ENCODE data around the gene RNU5D-1. TPM values are rescaled to one million over a fixed set of nuclear protein-coding genes. Genes with fewer than 3 reads are reported as not detected.
"Not testable (repeated sequence)": the region's sequence is repeated elsewhere in the genome, so short reads cannot be mapped to it uniquely, and the experiment has no call there.

RNU5D-1 gene
- total RNA-seq, 1 donor from 2014 or later, result not detected

DNA sequence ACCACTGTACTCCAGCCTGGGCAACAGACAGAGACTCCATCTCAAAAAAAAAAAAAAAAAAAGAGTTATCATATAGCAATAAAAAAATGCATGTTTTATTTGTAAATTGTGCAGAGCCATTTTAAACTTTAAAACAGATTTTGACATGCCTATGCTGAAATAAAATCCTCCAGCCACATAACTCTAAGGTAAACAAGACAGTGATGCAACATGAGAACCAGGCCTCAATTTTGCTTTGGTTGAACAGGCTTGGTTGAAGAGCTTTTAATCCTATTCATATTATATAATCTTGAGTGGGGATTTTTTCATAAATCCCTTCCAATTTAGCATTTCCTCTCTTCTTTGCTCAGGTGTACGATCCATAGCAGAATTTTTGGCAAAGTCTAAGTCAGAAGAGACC, 30.4 kb downstream of the RNU5D-1 start:
- TF ChIP-seq, protein P1, sequence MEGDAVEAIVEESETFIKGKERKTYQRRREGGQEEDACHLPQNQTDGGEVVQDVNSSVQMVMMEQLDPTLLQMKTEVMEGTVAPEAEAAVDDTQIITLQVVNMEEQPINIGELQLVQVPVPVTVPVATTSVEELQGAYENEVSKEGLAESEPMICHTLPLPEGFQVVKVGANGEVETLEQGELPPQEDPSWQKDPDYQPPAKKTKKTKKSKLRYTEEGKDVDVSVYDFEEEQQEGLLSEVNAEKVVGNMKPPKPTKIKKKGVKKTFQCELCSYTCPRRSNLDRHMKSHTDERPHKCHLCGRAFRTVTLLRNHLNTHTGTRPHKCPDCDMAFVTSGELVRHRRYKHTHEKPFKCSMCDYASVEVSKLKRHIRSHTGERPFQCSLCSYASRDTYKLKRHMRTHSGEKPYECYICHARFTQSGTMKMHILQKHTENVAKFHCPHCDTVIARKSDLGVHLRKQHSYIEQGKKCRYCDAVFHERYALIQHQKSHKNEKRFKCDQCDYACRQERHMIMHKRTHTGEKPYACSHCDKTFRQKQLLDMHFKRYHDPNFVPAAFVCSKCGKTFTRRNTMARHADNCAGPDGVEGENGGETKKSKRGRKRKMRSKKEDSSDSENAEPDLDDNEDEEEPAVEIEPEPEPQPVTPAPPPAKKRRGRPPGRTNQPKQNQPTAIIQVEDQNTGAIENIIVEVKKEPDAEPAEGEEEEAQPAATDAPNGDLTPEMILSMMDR (IDR thresholded peaks at IDR 0.05; ENCODE audit: insufficient read depth, low read length, poor library complexity, severe bottlenecking), result no peak
- DNase-seq (ENCODE audit: low read depth), result no peak
- H3K4me3 ChIP-seq (ENCODE audit: low read depth, low read length), result no peak overlapping the region
- H3K36me3 ChIP-seq (ENCODE audit: control insufficient read depth, insufficient read depth, low read length), result no peaks in the 10 kb centered on the region
- no peaks in the 10 kb centered on the region for H3K27me3 ChIP-seq (ENCODE audit: control insufficient read depth, insufficient read depth, low read length)

DNA sequence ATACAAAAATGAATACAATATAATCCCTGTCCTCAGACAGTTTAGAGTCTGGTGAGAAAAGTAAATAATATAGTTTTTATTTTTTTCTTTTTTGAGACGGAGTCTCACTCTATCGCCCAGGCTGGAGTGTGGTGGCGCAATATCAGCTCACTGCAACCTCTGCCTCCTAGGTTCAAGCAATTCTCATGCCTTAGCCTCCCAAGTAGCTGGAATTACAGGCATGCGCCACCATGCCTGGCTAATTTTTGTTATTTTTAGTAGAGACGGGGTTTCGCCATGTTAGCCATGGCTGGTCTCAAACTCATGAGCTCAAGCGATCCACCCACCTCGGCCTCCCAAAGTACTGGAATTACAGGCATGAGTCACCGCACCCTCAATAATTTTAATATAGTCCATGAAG, 31.6 kb downstream of the RNU5D-1 start:
- not testable (repeated sequence) for H3K27me3 ChIP-seq (ENCODE audit: control insufficient read depth, insufficient read depth, low read length); DNase-seq (ENCODE audit: low read depth); H3K4me3 ChIP-seq (ENCODE audit: low read depth, low read length); H3K36me3 ChIP-seq (ENCODE audit: control insufficient read depth, insufficient read depth, low read length)

DNA sequence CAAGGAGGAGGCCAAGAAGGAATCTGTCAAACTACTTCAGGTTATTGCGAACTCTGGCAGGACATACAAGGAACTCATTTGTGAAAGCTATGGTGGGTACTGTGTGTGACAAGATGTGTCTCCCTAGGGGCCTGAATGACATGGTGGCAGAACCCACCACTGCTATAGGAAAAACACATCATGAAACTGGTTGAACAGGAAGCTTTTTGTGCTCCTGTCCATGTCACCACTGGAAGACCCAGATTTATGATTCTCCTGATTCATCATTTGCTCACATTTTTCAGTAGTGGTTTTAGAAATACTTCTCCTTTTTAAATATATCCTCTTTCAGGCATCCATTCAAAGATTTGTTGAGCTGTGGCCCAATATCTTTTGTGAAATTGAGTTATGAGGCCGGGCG, 32.8 kb downstream of the RNU5D-1 start:
- TF ChIP-seq, protein P1 (IDR thresholded peaks at IDR 0.05; ENCODE audit: insufficient read depth, low read length, poor library complexity, severe bottlenecking), result no peak
- Histone ChIP-seq H3K36me3 (ENCODE audit: control insufficient read depth, insufficient read depth, low read length) (no peaks in the 10 kb centered on the region), H3K27me3 (ENCODE audit: control insufficient read depth, insufficient read depth, low read length) (no peaks in the 10 kb centered on the region), H3K4me3 (ENCODE audit: low read depth, low read length) (no peak overlapping the region)
- no peak for DNase-seq (ENCODE audit: low read depth)

DNA sequence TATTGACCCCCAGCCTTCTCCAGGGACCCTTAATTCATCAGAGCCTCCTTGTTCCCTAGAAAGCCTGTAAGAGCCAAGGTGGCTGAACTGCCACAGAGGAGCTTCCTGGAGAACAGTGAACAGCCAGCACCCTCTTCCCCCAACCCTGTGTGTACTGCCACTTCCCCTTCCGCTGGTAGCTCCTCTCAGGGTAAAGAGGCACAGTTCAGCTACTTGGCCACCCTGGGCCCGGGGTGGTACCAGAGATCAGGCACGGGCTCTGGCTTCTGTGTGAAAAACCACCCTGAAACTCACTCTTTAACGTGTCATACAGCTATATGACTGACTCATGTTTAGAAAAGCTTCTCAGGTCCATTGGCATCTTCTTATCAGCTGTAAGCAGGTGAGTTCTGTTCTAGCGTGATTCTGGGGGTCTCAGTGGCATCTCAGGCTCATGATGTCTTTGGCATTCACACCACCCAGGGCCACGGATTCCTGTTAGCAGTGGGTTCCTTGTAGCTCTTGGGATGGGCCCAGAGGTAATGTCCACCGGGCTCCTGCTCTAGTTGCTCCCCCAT, 34.1 kb downstream of the RNU5D-1 start:
- Histone ChIP-seq H3K4me3 (ENCODE audit: low read depth, low read length) (no peak overlapping the region), H3K27me3 (ENCODE audit: control insufficient read depth, insufficient read depth, low read length) (no peaks in the 10 kb centered on the region), H3K36me3 (ENCODE audit: control insufficient read depth, insufficient read depth, low read length) (no peaks in the 10 kb centered on the region)
- TF ChIP-seq, protein P1 (IDR thresholded peaks at IDR 0.05; ENCODE audit: insufficient read depth, low read length, poor library complexity, severe bottlenecking), result no peak
- no peak for DNase-seq (ENCODE audit: low read depth)

DNA sequence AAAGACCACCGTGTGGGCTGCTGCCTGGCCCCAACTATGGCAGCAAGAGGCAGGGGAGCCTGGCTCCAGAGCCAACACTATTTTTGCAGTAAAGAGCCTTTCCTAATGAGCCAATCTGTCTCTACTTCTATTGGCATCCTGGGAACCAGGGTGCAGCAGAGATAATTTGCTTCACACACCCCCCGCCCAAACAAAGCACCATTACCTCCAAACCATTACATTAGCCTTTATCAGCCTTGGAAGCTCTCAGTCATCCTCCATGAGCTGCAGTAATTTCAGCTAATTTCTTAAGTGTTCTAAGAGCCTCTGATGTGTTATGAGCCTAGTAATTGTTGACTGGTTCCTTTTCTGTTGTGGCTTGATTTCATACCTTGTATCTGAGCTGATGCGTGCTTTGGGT, 34.9 kb downstream of the RNU5D-1 start:
- DNase-seq (ENCODE audit: low read depth), result no peak
- TF ChIP-seq, protein P1 (IDR thresholded peaks at IDR 0.05; ENCODE audit: insufficient read depth, low read length, poor library complexity, severe bottlenecking), result no peak
- H3K27me3 ChIP-seq (ENCODE audit: control insufficient read depth, insufficient read depth, low read length), result no peaks in the 10 kb centered on the region
- no peak overlapping the region for H3K4me3 ChIP-seq (ENCODE audit: low read depth, low read length)
- no peaks in the 10 kb centered on the region for H3K36me3 ChIP-seq (ENCODE audit: control insufficient read depth, insufficient read depth, low read length)

DNA sequence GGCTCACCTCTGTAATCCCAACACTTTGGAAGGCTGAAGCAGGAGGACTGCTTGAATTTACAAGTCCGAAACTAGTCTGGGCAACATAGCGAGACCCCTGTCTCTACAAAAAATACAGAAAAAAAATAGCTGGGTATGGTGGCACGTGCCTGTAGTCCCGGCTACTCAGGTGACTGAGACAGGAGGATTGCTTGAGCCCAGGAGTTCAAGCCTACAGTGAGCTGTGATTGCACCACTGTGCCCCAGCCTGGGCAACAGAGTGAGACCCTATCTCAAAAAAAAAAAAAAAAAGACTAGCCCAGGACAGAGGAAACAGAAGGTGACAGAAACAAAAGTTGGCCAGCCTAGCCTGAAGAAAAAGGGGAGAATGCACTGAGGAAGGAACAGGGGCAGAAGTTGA, 35.3 kb downstream of the RNU5D-1 start:
- H3K27me3 ChIP-seq (ENCODE audit: control insufficient read depth, insufficient read depth, low read length), result no peaks in the 10 kb centered on the region
- no peak for DNase-seq (ENCODE audit: low read depth)
- TF ChIP-seq, protein P1 (IDR thresholded peaks at IDR 0.05; ENCODE audit: insufficient read depth, low read length, poor library complexity, severe bottlenecking), result no peak
- H3K36me3 ChIP-seq (ENCODE audit: control insufficient read depth, insufficient read depth, low read length), result no peaks in the 10 kb centered on the region
- no peak overlapping the region for H3K4me3 ChIP-seq (ENCODE audit: low read depth, low read length)

All from kidney epithelial cell (primary cell).